Nephron progenitor cell (in vitro differentiated cells): ENCODE results near the gene FGF11.
"Not testable (repeated sequence)": the region's sequence is repeated elsewhere in the genome, so short reads cannot be mapped to it uniquely, and the experiment has no call there.

Experiments used
- DNase-seq: peaks from one replicate; pipeline ENCODE4 v3.0.0; 2021
- H3K27ac Mint-ChIP-seq: 2 replicates; pipeline ENCODE4 v1.8.0; 2021; ENCODE audit warnings: mild to moderate bottlenecking, moderate library complexity, mixed read lengths
- H3K27me3 Mint-ChIP-seq: 2 replicates; pipeline ENCODE4 v1.8.0; 2021; ENCODE audit warnings: mild to moderate bottlenecking, low read depth, mixed read lengths; ENCODE audit not compliant: poor library complexity
- H3K36me3 Mint-ChIP-seq: 2 replicates; pipeline ENCODE4 v1.8.0; 2021; ENCODE audit warnings: low read depth, mixed read lengths
- H3K4me1 Mint-ChIP-seq: 2 replicates; pipeline ENCODE4 v1.8.0; 2021; ENCODE audit warnings: mixed read lengths
- H3K4me3 Mint-ChIP-seq: 2 replicates; pipeline ENCODE4 v1.8.0; 2021; ENCODE audit warnings: mild to moderate bottlenecking, moderate library complexity, mixed read lengths
- H3K9me3 Mint-ChIP-seq: 2 replicates; pipeline ENCODE4 v1.8.0; 2021; ENCODE audit warnings: mild to moderate bottlenecking, moderate library complexity, mixed read lengths
- TF ChIP-seq, protein P1 (sequence below): fragments of 200-600 bp; sonication (generic); IDR thresholded peaks from 2 replicates; pipeline ENCODE4 v1.5.0; 2021; ENCODE audit warnings: antibody characterized with exemption

Gene FGF11

DNA sequence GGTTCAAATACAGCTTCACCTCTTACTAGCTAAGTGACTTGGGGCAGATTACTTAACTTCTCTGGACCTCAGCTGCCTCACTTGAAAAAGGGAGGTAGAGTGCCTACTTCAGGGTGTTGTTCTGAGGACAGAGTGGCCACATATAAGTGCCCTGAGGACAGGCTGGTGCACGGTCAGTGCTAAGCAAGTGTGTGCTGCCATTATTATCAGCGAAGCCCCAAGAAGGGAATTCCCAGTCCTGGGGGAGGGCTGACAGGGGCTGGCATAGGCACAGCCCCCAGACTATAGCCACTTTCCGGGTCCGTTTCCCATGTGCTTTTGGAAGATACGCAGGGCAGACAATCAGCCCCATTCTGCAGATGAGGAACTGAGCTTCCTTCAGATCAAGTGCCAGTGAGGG is 37.6 kb downstream of the FGF11 start:
- Mint-ChIP-seq H3K27ac (no peak overlapping the region), H3K27me3 (peaks cover 3% of the 10 kb centered on the region), H3K36me3 (no peaks in the 10 kb centered on the region), H3K4me3 (peak overlapping the region; percentile 76), H3K9me3 (no peaks in the 10 kb centered on the region), H3K4me1 (peaks cover 56% of the 10 kb centered on the region)
- no peak for DNase-seq
- TF ChIP-seq, protein P1, sequence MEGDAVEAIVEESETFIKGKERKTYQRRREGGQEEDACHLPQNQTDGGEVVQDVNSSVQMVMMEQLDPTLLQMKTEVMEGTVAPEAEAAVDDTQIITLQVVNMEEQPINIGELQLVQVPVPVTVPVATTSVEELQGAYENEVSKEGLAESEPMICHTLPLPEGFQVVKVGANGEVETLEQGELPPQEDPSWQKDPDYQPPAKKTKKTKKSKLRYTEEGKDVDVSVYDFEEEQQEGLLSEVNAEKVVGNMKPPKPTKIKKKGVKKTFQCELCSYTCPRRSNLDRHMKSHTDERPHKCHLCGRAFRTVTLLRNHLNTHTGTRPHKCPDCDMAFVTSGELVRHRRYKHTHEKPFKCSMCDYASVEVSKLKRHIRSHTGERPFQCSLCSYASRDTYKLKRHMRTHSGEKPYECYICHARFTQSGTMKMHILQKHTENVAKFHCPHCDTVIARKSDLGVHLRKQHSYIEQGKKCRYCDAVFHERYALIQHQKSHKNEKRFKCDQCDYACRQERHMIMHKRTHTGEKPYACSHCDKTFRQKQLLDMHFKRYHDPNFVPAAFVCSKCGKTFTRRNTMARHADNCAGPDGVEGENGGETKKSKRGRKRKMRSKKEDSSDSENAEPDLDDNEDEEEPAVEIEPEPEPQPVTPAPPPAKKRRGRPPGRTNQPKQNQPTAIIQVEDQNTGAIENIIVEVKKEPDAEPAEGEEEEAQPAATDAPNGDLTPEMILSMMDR, result no peak

DNA sequence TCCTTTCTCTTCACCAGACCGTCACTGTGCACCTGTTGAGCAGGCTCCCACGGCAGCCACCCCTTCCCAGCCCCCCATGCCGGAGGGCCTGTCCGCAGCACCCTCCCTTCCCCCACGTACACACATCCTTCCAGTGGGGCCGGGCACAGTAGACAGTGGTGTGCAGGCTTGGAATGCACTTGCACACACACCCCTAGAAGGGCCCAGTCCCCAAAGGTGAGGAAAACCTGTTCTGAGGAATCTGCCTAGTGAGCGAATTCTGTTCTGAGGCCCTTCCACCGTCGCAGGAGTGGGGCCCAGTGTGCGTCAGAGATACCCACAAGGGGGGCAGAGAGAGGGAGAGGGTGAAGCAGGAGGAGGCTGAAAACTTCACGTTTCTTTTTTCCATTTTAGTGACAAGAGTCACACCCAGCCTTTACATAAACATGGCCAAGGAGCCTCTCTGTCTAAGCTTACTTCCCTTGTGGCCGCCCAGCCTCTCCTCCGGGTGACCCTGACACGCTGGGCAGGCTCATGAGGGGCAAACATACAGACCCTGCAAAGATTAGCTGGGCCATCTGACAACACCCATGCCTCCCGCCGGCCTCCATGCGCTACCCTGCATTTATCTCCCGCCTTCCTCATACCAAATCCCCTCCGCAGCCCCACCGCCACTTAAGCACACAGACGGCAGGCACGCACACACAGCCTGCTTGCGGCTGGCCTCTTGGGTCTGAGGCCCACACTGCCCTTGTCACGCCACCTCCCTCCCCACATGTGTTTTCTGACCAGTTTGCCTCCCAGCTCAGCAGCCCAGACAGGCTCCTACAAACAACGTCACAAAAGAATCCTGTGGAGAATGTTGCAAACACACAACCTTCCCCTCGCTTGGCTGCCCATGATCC is 38.3 kb downstream of the FGF11 start:
- H3K27ac Mint-ChIP-seq, result peak overlapping the region; percentile 93
- H3K27me3 Mint-ChIP-seq, result peaks cover 3% of the 10 kb centered on the region
- DNase-seq, result peak; percentile 40
- no peaks in the 10 kb centered on the region for H3K36me3 Mint-ChIP-seq
- H3K4me3 Mint-ChIP-seq, result peak overlapping the region; percentile 76
- TF ChIP-seq, protein P1, result no peak
- H3K9me3 Mint-ChIP-seq, result no peaks in the 10 kb centered on the region
- peaks cover 62% of the 10 kb centered on the region for H3K4me1 Mint-ChIP-seq

DNA sequence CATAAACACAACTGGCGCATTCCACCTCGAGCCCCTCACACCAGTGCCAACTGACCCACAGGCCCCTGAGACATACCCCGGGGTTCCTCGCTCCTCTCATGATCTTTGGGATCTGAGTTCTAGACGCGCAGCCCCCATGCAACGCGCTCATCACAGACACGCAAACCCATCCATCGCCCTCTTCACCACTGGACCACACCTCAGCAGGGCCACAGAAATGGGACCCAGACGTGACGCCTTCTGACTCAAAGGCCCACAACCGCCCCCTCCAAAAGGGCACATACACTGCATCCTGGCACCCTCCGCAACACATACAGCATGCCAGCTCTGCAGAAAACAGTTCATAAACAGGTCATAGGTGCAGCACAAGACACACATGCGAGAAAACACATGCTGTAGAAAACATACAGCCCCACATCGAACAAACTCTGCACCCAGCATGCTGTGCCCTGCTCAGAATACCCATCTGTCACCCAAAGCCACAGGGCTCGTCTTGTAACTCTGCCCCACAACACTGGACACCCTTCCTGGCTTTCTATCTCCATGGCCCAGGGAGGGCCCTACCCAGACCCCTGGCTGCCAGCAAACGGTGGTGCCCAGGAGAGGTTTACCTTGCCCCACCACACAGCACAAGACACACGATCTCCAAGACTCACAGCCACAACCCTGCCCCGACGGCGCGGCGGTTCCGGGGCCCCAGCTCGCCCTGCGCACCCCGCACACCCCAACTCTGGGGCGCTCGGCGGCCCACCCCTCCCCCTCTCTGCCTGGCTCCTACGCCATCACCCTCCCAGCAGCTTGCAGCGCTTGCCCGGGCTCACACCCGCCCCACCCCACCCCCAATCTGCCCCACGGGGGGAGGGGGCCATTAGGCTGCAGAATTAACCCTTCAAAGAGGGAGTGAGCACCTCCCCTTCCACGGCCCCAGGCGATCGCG is 39.2 kb downstream of the FGF11 start:
- TF ChIP-seq, protein P1, result no peak
- peak; percentile 41 for DNase-seq
- peak overlapping the region; percentile 93 for H3K27ac Mint-ChIP-seq
- peaks cover 3% of the 10 kb centered on the region for H3K27me3 Mint-ChIP-seq
- H3K9me3 Mint-ChIP-seq, result no peaks in the 10 kb centered on the region
- peaks cover 71% of the 10 kb centered on the region for H3K4me1 Mint-ChIP-seq
- H3K4me3 Mint-ChIP-seq, result peak overlapping the region; percentile 76
- H3K36me3 Mint-ChIP-seq, result no peaks in the 10 kb centered on the region

DNA sequence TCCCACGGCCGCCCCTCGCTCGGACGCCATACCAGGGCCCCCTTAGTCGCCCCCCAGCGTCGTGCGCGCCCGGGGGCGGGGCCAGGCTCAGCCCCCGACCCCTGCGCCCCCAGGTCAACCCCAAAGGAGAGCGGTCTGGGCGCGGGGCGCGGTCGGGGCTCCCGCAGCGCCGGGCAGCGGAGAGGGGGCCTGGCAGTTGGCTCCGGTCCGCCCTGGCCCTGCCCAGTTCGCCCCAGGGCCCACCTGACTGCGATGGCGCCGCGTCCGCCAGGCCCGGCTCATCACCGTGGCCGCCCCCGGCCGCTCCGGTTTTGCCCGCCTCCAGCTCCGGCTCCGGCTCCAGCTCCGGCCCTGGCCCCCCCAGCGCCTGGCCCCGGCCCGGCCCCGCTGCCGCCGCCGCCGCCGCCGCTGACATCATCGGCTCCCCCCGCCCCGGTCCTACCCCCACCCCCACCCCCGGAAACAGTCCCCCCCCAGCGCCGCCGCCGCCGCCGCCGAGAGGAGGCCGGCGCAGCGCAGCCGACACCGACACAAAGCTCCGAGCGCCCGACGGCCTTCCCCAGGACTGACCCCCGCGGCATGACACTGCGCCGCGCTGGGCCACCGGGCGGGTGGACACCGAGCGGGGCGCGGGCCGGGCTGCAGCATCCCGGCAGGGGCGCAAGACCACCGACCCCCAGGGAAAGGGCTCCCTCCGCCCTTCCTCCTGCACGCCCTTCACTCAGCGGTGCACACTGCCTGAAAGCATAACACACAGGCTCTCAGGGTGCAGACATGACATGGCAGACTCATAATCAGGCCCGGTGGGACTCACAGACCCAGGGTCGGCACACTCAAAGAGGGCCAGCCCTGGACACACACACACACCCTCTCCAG is 40.1 kb downstream of the FGF11 start, which contains the start of gene ZBTB4:
Gene ZBTB4 (minus strand): TSS at position 419 of the 876 bp plus-strand sequence. CDS start 12,830 bp downstream, outside the sequence.
- no peaks in the 10 kb centered on the region for H3K9me3 Mint-ChIP-seq
- peaks cover 3% of the 10 kb centered on the region for H3K27me3 Mint-ChIP-seq
- H3K4me3 Mint-ChIP-seq, result peak within 1 kb of the TSS; percentile 93
- DNase-seq, result peak; percentile 64
- H3K27ac Mint-ChIP-seq, result peak within 1 kb of the TSS; percentile 97
- H3K36me3 Mint-ChIP-seq, result no peaks in the 10 kb centered on the region
- TF ChIP-seq, protein P1, result no peak
- peaks cover 74% of the 10 kb centered on the region for H3K4me1 Mint-ChIP-seq

DNA sequence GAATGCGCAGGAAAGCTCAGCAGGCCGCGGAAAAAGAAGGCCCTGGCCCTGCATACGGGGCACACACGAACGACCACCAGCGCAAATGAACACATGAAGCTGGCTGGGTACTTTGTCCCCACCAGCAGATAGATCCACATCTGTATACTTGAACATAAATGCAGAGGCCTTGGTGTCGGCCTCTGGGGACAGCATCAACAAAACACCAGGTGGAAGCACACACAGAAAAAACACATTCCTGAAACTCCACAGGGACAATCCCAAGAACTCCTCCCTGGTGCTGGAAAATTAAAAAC is 40.7 kb downstream of the FGF11 start:
- no peak for DNase-seq
- peak overlapping the region; percentile 97 for H3K27ac Mint-ChIP-seq

DNA sequence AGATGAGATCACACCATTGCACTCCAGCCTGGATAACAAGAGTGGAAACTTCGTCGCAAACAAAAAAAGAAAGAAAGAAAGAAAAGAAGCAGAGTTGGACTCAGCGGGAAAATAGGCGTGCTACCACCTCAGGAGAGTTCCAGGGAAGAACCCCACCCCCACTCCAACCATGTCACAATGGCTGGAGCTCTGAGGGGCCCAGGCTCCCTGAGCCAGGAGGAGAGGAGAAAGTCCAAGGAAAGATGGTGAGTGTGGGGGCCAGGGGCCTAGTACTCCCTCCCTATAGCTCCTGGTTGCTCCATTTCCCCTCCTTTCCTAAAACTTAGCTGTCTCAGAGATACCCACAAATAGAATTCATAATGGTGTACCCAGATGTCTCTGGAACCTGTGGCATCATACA is 42.0 kb downstream of the FGF11 start, which contains the start of gene SLC35G6:
Gene SLC35G6 (plus strand): TSS at position 172 of the 400 bp plus-strand sequence. CDS start 71 bp downstream, at position 243.
- not testable (repeated sequence) for H3K27me3 Mint-ChIP-seq, DNase-seq, H3K36me3 Mint-ChIP-seq, H3K9me3 Mint-ChIP-seq
- peak within 1 kb of the TSS; percentile 97 for H3K27ac Mint-ChIP-seq
- H3K4me1 Mint-ChIP-seq, result peaks cover 85% of the 10 kb centered on the region
- peak within 1 kb of the TSS; percentile 99 for H3K4me3 Mint-ChIP-seq

More for the DNA sequence above, 40.7 kb downstream of the FGF11 start:
- H3K4me3 Mint-ChIP-seq, result peak overlapping the region; percentile 93
- peaks cover 3% of the 10 kb centered on the region for H3K27me3 Mint-ChIP-seq
- H3K9me3 Mint-ChIP-seq, result no peaks in the 10 kb centered on the region
- peaks cover 79% of the 10 kb centered on the region for H3K4me1 Mint-ChIP-seq
- TF ChIP-seq, protein P1, result no peak
- H3K36me3 Mint-ChIP-seq, result no peaks in the 10 kb centered on the region

DNA sequence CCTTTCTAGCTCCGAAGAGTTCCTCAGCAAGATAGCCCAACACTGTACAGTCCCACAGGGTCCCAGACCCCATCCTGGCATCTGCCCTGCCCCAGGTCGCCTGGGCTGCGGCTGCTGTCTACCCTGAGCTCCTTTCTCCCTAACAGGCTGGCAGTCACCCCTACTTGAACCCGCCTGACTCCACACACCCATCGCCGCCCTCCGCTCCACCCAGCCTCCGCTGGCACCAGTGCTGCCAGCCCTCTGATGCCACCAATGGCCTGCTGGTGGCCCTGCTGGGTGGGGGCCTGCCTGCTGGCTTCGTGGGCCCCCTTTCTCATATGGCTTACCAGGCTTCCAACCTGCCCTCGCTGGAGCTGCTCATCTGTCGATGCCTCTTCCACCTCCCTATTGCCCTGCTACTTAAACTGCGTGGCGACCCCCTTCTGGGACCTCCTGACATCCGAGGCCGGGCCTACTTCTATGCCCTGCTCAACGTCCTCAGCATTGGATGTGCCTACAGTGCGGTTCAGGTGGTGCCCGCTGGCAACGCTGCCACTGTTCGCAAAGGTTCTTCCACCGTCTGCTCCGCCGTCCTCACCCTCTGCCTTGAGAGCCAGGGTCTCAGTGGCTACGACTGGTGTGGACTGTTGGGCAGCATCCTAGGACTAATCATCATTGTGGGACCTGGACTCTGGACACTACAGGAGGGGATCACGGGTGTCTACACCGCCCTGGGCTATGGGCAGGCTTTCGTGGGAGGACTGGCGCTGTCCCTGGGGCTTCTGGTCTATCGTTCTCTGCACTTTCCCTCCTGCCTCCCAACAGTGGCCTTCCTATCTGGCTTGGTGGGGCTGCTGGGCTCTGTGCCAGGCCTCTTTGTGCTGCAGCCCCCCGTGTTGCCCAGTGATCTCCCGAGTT is 42.8 kb downstream of the FGF11 start:
- H3K4me1 Mint-ChIP-seq, result peaks cover 85% of the 10 kb centered on the region
- H3K4me3 Mint-ChIP-seq, result peak overlapping the region; percentile 99

More for the DNA sequence above, 42.8 kb downstream of the FGF11 start:
- not testable (repeated sequence) for DNase-seq, H3K9me3 Mint-ChIP-seq, H3K27me3 Mint-ChIP-seq
- H3K27ac Mint-ChIP-seq, result peak overlapping the region; percentile 100
- peaks cover 12% of the 10 kb centered on the region for H3K36me3 Mint-ChIP-seq
